Neuronal stem cell (in vitro differentiated cells): ENCODE results near the gene CYB5A.

Source experiments
- DNase-seq: peaks from one replicate; pipeline ENCODE4 v3.0.0-alpha.2; 2013; ENCODE audit warnings: low spot score
- H2AFZ ChIP-seq: one replicate; pipeline ENCODE4 v1.6.1; 2013; ENCODE audit warnings: mild to moderate bottlenecking, low read length, inconsistent platforms
- H2AK5ac ChIP-seq: 2 replicates; pipeline ENCODE4 v1.6.1; 2013; ENCODE audit warnings: low read depth, mild to moderate bottlenecking, inconsistent platforms, low read length, moderate library complexity, mixed read lengths
- H2BK120ac ChIP-seq: 2 replicates; pipeline ENCODE4 v1.6.1; 2013; ENCODE audit warnings: low read depth, mild to moderate bottlenecking, inconsistent platforms, low read length, moderate library complexity, mixed read lengths
- H2BK12ac ChIP-seq: one replicate; pipeline ENCODE4 v1.6.1; 2013; ENCODE audit warnings: low read length, inconsistent platforms
- H2BK15ac ChIP-seq: 2 replicates; pipeline ENCODE4 v1.6.1; 2013; ENCODE audit warnings: mild to moderate bottlenecking, low read length, inconsistent platforms, mixed read lengths
- H2BK5ac ChIP-seq: one replicate; pipeline ENCODE4 v1.6.1; 2013; ENCODE audit warnings: inconsistent platforms, mild to moderate bottlenecking, low read length, moderate library complexity
- H3K14ac ChIP-seq: one replicate; pipeline ENCODE4 v1.6.1; 2013; ENCODE audit warnings: low read length, inconsistent platforms
- H3K18ac ChIP-seq: 2 replicates; pipeline ENCODE4 v1.6.1; 2013; ENCODE audit warnings: low read length, inconsistent platforms
- H3K23ac ChIP-seq: 2 replicates; pipeline ENCODE4 v1.6.1; 2013; ENCODE audit warnings: low read depth, mild to moderate bottlenecking, mixed read lengths, low read length, inconsistent platforms; ENCODE audit not compliant: poor library complexity
- H3K27ac ChIP-seq: replicated peaks from 3 replicates; pipeline ENCODE4 v1.5.1; 2013; ENCODE audit warnings: low read length, inconsistent platforms
- H3K27me3 ChIP-seq, 3 experiments: 2 replicates each; pipeline ENCODE4 v1.6.1; 2013; ENCODE audit warnings: low read length in 3 of 3, mild to moderate bottlenecking in 2 of 3, inconsistent platforms in 1 of 3, low read depth in 1 of 3, mixed read lengths in 1 of 3, moderate library complexity in 1 of 3; ENCODE audit not compliant: control insufficient read depth in 3 of 3, insufficient read depth in 3 of 3
- H3K36me3 ChIP-seq, 2 donors: replicated peaks in 1 of 2; 2 replicates each; pipeline ENCODE4 v1.6.1; 2013; ENCODE audit warnings: low read length in 2 of 2; ENCODE audit not compliant: control insufficient read depth in 2 of 2, insufficient read depth in 2 of 2
- H3K4ac ChIP-seq: 2 replicates; pipeline ENCODE4 v1.6.1; 2013; ENCODE audit warnings: inconsistent platforms, mild to moderate bottlenecking, low read length, moderate library complexity
- H3K4me1 ChIP-seq, 2 donors: 1 replicate in 1 of 2; 2 replicates in 1 of 2; pipeline ENCODE4 v1.6.1; 2013; ENCODE audit warnings: low read length in 2 of 2, low read depth in 1 of 2; ENCODE audit not compliant: control insufficient read depth in 2 of 2, insufficient read depth in 1 of 2
- H3K4me2 ChIP-seq: one replicate; pipeline ENCODE4 v1.6.1; 2013; ENCODE audit warnings: mild to moderate bottlenecking, low read length, inconsistent platforms; ENCODE audit not compliant: insufficient read depth, poor library complexity, severe bottlenecking
- H3K4me3 ChIP-seq, 2 donors: 2 replicates each; pipeline ENCODE4 v1.5.1; 2013; ENCODE audit warnings: low read length in 2 of 2, mild to moderate bottlenecking in 2 of 2, inconsistent platforms in 1 of 2, moderate library complexity in 1 of 2
- H3K79me1 ChIP-seq: one replicate; pipeline ENCODE4 v1.6.1; 2013; ENCODE audit warnings: low read depth, mild to moderate bottlenecking, inconsistent platforms, low read length, moderate library complexity
- H3K9ac ChIP-seq: one replicate; pipeline ENCODE4 v1.6.1; 2013; ENCODE audit warnings: mild to moderate bottlenecking, low read depth, low read length, inconsistent platforms; ENCODE audit not compliant: poor library complexity
- H3K9me3 ChIP-seq, 2 donors: replicated peaks in 1 of 2; 2 replicates each; pipeline versions ENCODE3 to v1.6.1; 2013; ENCODE audit warnings: low read length in 2 of 2, mild to moderate bottlenecking in 2 of 2, inconsistent platforms in 1 of 2, low read depth in 1 of 2, mixed read lengths in 1 of 2, moderate library complexity in 1 of 2; ENCODE audit not compliant: control insufficient read depth in 2 of 2, insufficient read depth in 1 of 2
- H4K8ac ChIP-seq: one replicate; pipeline ENCODE4 v1.6.1; 2013; ENCODE audit warnings: low read depth, mild to moderate bottlenecking, inconsistent platforms, low read length, moderate library complexity
- H4K91ac ChIP-seq: one replicate; pipeline ENCODE4 v1.6.1; 2013; ENCODE audit warnings: low read length, low read depth, mild to moderate bottlenecking, inconsistent platforms; ENCODE audit not compliant: poor library complexity
- WGBS, 2 donors: extraction: QIAGEN DNeasy Blood & Tissue Kit; methylation state at CpG; one replicate each; pipeline ENCODE4 v1.1.7; 2013; ENCODE audit warnings: missing lambda C conversion rate in 2 of 2, mixed read lengths in 1 of 2; ENCODE audit not compliant: insufficient read length in 2 of 2, insufficient replicate concordance in 1 of 2; ENCODE audit errors: extremely low coverage in 2 of 2; 5-methylcytosine and 5-hydroxymethylcytosine counted together

Gene CYB5A

DNA sequence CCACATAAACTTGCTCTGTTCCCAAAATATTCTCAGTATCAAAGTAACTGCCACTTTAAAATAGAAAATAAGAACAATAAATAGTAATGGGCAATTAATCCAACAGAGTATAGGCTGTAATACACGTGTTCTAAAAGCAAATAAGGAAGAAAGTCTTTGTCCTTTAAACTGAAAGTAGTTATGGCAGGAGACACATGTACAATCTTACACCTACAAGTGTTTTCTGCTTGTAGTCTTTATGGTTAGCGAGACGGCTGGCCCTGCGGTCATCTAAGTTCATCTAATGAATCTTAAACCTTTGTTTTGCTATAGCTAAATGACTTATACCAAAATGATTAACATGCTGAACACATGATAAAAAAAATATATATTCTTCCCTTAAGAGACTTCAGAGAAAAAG is 32.4 kb downstream of the CYB5A start:
- no peak overlapping the region for H3K4me2 ChIP-seq
- no peaks in the 10 kb centered on the region for H3K9me3 ChIP-seq
- no peak overlapping the region for H2AK5ac ChIP-seq
- no peak overlapping the region for H3K14ac ChIP-seq
- H2AFZ ChIP-seq, result no peak overlapping the region
- H3K18ac ChIP-seq, result no peak overlapping the region
- WGBS, 2 donors, result no CpG with 5 or more reads among the region's 4 CpGs
- H3K4me3 ChIP-seq, result no peak overlapping the region
- H2BK12ac ChIP-seq, result no peak overlapping the region
- H4K8ac ChIP-seq, result no peak overlapping the region
- H3K4ac ChIP-seq, result no peak overlapping the region
- H3K9ac ChIP-seq, result no peak overlapping the region
- H4K91ac ChIP-seq, result no peak overlapping the region
- H3K23ac ChIP-seq, result no peak overlapping the region
- H2BK120ac ChIP-seq, result no peak overlapping the region
- H3K79me1 ChIP-seq, result no peaks in the 10 kb centered on the region
- peaks cover 0 to 9% of the 10 kb centered on the region in 2 donors for H3K36me3 ChIP-seq
- peaks cover 3 to 9% of the 10 kb centered on the region in 2 donors for H3K4me1 ChIP-seq
- no peaks in the 10 kb centered on the region for H3K27me3 ChIP-seq
- no peak overlapping the region for H3K27ac ChIP-seq
- no peak for DNase-seq
- H2BK15ac ChIP-seq, result no peak overlapping the region
- H2BK5ac ChIP-seq, result no peak overlapping the region

DNA sequence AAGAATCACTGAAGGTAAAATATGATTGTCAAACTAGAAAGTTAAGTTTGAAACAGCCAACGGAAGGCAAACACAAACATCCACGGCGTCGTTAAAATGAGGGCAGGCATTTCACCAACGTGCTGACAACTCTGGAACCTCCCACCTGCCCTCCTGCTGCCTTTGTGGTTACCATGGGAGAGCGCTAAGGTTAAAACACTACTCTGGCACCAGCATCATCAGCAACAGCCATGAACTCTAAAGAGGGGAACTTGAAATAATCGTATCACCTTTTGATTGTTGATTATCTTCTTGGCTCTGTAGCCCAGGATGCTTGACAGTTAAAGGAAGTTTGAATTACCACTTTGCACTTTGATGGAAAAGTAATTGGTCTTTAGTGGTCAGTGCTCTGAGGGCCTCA is 34.7 kb downstream of the CYB5A start:
- Histone ChIP-seq H2AFZ (no peak overlapping the region), H3K4me1 (peaks cover 3 to 9% of the 10 kb centered on the region in 2 donors), H3K27ac (no peak overlapping the region), H2BK15ac (no peak overlapping the region), H4K91ac (no peak overlapping the region), H3K18ac (no peak overlapping the region), H3K79me1 (no peaks in the 10 kb centered on the region), H4K8ac (no peak overlapping the region), H3K27me3 (no peaks in the 10 kb centered on the region), H3K14ac (no peak overlapping the region), H2BK120ac (no peak overlapping the region), H3K23ac (no peak overlapping the region), H3K4ac (no peak overlapping the region), H2BK5ac (no peak overlapping the region), H3K36me3 (peaks cover 2 to 9% of the 10 kb centered on the region in 2 donors), H3K9ac (no peak overlapping the region), H3K4me2 (no peak overlapping the region), H2BK12ac (no peak overlapping the region), H3K4me3 (no peak overlapping the region), H2AK5ac (no peak overlapping the region), H3K9me3 (no peaks in the 10 kb centered on the region)
- no peak for DNase-seq
- no CpG with 5 or more reads among the region's 7 CpGs for WGBS, 2 donors

DNA sequence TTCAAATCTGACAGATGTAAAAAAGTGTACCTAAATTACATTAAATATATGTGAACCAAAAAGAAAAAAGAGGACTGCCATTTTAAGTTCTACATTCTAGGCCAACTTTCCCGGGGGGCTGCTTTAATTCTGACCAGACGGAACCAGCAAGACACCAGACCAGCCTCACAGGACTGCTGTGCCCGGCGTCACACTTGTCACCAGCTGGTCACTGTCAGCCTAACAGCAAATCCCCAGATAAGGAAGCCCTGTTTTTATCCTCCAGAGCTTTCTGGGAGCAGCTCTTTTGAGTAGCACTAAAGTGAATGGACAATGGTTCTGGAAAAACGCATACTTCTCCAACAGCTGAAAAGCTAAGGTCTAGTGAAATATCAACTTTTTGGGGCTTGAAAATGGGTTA is 35.6 kb downstream of the CYB5A start:
- WGBS, 2 donors, result no CpG with 5 or more reads among the region's 5 CpGs
- H3K27ac ChIP-seq, result no peak overlapping the region
- no peak overlapping the region for H3K9ac ChIP-seq
- no peak overlapping the region for H2BK120ac ChIP-seq
- H3K27me3 ChIP-seq, result no peaks in the 10 kb centered on the region
- H3K4me1 ChIP-seq, result peaks cover 3 to 9% of the 10 kb centered on the region in 2 donors
- no peak overlapping the region for H4K91ac ChIP-seq
- H3K4ac ChIP-seq, result no peak overlapping the region
- H2AFZ ChIP-seq, result peak overlapping the region; percentile 38
- H3K4me3 ChIP-seq, result no peak overlapping the region
- no peak overlapping the region for H3K14ac ChIP-seq
- H3K36me3 ChIP-seq, result peaks cover under 1 to 2% of the 10 kb centered on the region in 2 donors
- H2BK12ac ChIP-seq, result no peak overlapping the region
- H4K8ac ChIP-seq, result no peak overlapping the region
- no peak overlapping the region for H3K4me2 ChIP-seq
- DNase-seq, result peak; percentile 17
- H2BK15ac ChIP-seq, result no peak overlapping the region
- H3K9me3 ChIP-seq, result no peaks in the 10 kb centered on the region
- no peak overlapping the region for H2BK5ac ChIP-seq
- H2AK5ac ChIP-seq, result no peak overlapping the region
- no peak overlapping the region for H3K18ac ChIP-seq
- no peaks in the 10 kb centered on the region for H3K79me1 ChIP-seq
- no peak overlapping the region for H3K23ac ChIP-seq

DNA sequence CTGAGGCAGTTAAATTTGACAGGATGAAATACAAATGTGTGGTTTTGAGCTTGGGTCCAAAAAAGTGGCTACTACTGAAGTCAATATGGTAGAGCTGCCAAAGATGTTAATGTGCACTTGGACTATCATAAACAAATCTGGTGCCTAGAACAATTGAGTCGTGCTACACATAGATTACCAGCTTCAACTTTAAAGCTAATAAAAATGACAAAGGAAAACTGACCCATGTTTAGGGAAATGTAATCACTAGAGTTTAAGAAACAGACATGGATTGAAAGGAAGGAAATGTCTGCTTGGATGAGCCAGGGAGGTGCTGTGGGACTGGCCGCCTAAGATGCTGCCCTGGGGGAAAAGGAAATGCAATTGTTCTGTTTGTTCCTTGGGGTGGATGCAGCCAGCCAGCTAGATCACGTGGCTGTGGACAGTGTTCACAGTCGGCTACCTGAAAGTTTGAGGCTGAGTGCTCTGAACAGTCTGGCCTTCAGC is 36.6 kb downstream of the CYB5A start:
- Histone ChIP-seq H3K18ac (peak overlapping the region; percentile 90), H4K8ac (no peak overlapping the region), H2BK5ac (no peak overlapping the region), H2AFZ (no peak overlapping the region), H3K4ac (no peak overlapping the region), H3K27me3 (no peaks in the 10 kb centered on the region), H3K9ac (no peak overlapping the region), H3K9me3 (no peaks in the 10 kb centered on the region), H3K27ac (no peak overlapping the region), H3K4me2 (no peak overlapping the region), H3K79me1 (no peaks in the 10 kb centered on the region), H3K4me1 (peaks cover 3 to 11% of the 10 kb centered on the region in 2 donors), H3K23ac (no peak overlapping the region), H2BK12ac (no peak overlapping the region), H2BK120ac (no peak overlapping the region), H2BK15ac (peak overlapping the region; percentile 83), H3K36me3 (peaks cover 0 to 2% of the 10 kb centered on the region in 2 donors), H2AK5ac (peak overlapping the region; percentile 83), H4K91ac (peak overlapping the region; percentile 80), H3K4me3 (no peak overlapping the region), H3K14ac (no peak overlapping the region)
- no CpG with 5 or more reads among the region's 4 CpGs for WGBS, 2 donors
- no peak for DNase-seq
